ENCODE results near the gene MSANTD2.

Gene MSANTD2

GRCh38 chr11:124762624-124763155, 37.5 kb downstream of the MSANTD2 start:
- POLR2A ChIA-PET = no interaction called here
- CTCF ChIA-PET = interaction anchor here (0.7 to 20.9 kb wide), 24 partner anchors 9 to 360 kb away, joined by 3 to 331 read pairs (median 5); partner anchors contain the start of genes MSANTD2, SIAE, SPA17 and VSIG2
- no peak for TF ChIP-seq CTCF (IDR thresholded peaks at IDR 0.05; ENCODE audit: insufficient read depth, low read length, missing control alignments)
- DNase-seq (ENCODE audit: low read depth, low spot score) = no peak
- peak overlapping the region; percentile 49 for H3K4me3 ChIP-seq (ENCODE audit: low read depth, low read length)

GRCh38 chr11:124762105-124762623, 38.0 kb downstream of the MSANTD2 start, which contains the start of gene ESAM:
TSS of gene ESAM (minus strand) at chr11:124762290. CDS start at chr11:124762154, 136 bp downstream.
- peak within 1 kb of the TSS; percentile 49 for H3K4me3 ChIP-seq (ENCODE audit: low read depth, low read length)
- no peak for TF ChIP-seq CTCF (IDR thresholded peaks at IDR 0.05; ENCODE audit: insufficient read depth, low read length, missing control alignments)
- POLR2A ChIA-PET = no interaction called here
- DNase-seq (ENCODE audit: low read depth, low spot score) = no peak
- CTCF ChIA-PET = interaction anchor here (0.7 to 20.9 kb wide), 25 partner anchors 9 to 360 kb away, joined by 3 to 331 read pairs (median 15); partner anchors contain the start of genes MSANTD2, SIAE, SPA17 and VSIG2

GRCh38 chr11:124761301-124762104, 38.7 kb downstream of the MSANTD2 start:
- H3K4me3 ChIP-seq (ENCODE audit: low read depth, low read length) = no peak overlapping the region
- ChIA-PET POLR2A (no interaction called here), CTCF (interaction anchor here (0.7 to 20.9 kb wide), 17 partner anchors 8 to 119 kb away, joined by 3 to 331 read pairs (median 4); partner anchors contain the start of genes MSANTD2 and VSIG2)
- no peak for DNase-seq (ENCODE audit: low read depth, low spot score)
- TF ChIP-seq CTCF (IDR thresholded peaks at IDR 0.05; ENCODE audit: insufficient read depth, low read length, missing control alignments) = no peak

- ChIA-PET POLR2A (no interaction called here), CTCF (interaction anchor here (1.0 to 20.9 kb wide), 12 partner anchors 7 to 118 kb away, joined by 3 to 331 read pairs (median 10); partner anchors contain the start of genes MSANTD2 and VSIG2)
- no peak overlapping the region for H3K4me3 ChIP-seq (ENCODE audit: low read depth, low read length)
- no peak for TF ChIP-seq CTCF (IDR thresholded peaks at IDR 0.05; ENCODE audit: insufficient read depth, low read length, missing control alignments)
- no peak for DNase-seq (ENCODE audit: low read depth, low spot score)
Observed at GRCh38 chr11:124760806-124761205, 39.4 kb downstream of the MSANTD2 start.

GRCh38 chr11:124760205-124760652, 40.0 kb downstream of the MSANTD2 start:
- no peak overlapping the region for H3K4me3 ChIP-seq (ENCODE audit: low read depth, low read length)

More at GRCh38 chr11:124760205-124760652, 40.0 kb downstream of the MSANTD2 start:
- POLR2A ChIA-PET = no interaction called here
- no peak for TF ChIP-seq CTCF (IDR thresholded peaks at IDR 0.05; ENCODE audit: insufficient read depth, low read length, missing control alignments)
- DNase-seq (ENCODE audit: low read depth, low spot score) = no peak
- CTCF ChIA-PET = interaction anchor here (1.2 to 20.9 kb wide), 7 partner anchors 14 to 117 kb away, joined by 3 to 331 read pairs (median 4); partner anchors contain the start of gene MSANTD2

All from AG04449 (cell line).